ENCODE data around the gene NUSAP1. TPM values are rescaled to one million over a fixed set of nuclear protein-coding genes. Genes with fewer than 3 reads are reported as not detected.
"Not testable (repeated sequence)": the region's sequence is repeated elsewhere in the genome, so short reads cannot be mapped to it uniquely, and the experiment has no call there.

Gene NUSAP1, protein sequence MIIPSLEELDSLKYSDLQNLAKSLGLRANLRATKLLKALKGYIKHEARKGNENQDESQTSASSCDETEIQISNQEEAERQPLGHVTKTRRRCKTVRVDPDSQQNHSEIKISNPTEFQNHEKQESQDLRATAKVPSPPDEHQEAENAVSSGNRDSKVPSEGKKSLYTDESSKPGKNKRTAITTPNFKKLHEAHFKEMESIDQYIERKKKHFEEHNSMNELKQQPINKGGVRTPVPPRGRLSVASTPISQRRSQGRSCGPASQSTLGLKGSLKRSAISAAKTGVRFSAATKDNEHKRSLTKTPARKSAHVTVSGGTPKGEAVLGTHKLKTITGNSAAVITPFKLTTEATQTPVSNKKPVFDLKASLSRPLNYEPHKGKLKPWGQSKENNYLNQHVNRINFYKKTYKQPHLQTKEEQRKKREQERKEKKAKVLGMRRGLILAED
- 10 to 100 TPM; 26.1 to 65.9 (median 39.5) TPM for polyA plus RNA-seq (ENCODE audit: insufficient read length in 10 of 10)
- long read RNA-seq, donor 1, partial matches to known transcripts, result 0 of 7 reads
- long read RNA-seq, donor 1, other reads (novel, unspliced or antisense), result 0 of 7 reads
- long read RNA-seq, donor 2, transcript NUSAP1-208 (11 exons, 1,629 nt), result major isoform, 5 of 9 reads
- long read RNA-seq, donor 2, partial matches to known transcripts, result 0 of 9 reads
- long read RNA-seq, donor 2, other reads (novel, unspliced or antisense), result 0 of 9 reads
- long read RNA-seq, donor 3, result 0 reads
- long read RNA-seq, donor 4, partial matches to known transcripts, result 0 of 3 reads
- long read RNA-seq, donor 4, other reads (novel, unspliced or antisense), result 0 of 3 reads
- long read RNA-seq, donor 5, partial matches to known transcripts, result 21 of 26 reads
- long read RNA-seq, donor 5, other reads (novel, unspliced or antisense), result 0 of 26 reads
- long read RNA-seq, donor 6, partial matches to known transcripts, result 5 of 12 reads
- long read RNA-seq, donor 6, other reads (novel, unspliced or antisense), result 0 of 12 reads
- long read RNA-seq, donor 7, partial matches to known transcripts, result 0 of 6 reads
- long read RNA-seq, donor 7, other reads (novel, unspliced or antisense), result 0 of 6 reads
- long read RNA-seq, donor 8, partial matches to known transcripts, result 54 of 57 reads
- long read RNA-seq, donor 8, other reads (novel, unspliced or antisense), result 0 of 57 reads
- long read RNA-seq, donor 9, partial matches to known transcripts, result 0 of 1 reads
- long read RNA-seq, donor 9, other reads (novel, unspliced or antisense), result 0 of 1 reads

DNA sequence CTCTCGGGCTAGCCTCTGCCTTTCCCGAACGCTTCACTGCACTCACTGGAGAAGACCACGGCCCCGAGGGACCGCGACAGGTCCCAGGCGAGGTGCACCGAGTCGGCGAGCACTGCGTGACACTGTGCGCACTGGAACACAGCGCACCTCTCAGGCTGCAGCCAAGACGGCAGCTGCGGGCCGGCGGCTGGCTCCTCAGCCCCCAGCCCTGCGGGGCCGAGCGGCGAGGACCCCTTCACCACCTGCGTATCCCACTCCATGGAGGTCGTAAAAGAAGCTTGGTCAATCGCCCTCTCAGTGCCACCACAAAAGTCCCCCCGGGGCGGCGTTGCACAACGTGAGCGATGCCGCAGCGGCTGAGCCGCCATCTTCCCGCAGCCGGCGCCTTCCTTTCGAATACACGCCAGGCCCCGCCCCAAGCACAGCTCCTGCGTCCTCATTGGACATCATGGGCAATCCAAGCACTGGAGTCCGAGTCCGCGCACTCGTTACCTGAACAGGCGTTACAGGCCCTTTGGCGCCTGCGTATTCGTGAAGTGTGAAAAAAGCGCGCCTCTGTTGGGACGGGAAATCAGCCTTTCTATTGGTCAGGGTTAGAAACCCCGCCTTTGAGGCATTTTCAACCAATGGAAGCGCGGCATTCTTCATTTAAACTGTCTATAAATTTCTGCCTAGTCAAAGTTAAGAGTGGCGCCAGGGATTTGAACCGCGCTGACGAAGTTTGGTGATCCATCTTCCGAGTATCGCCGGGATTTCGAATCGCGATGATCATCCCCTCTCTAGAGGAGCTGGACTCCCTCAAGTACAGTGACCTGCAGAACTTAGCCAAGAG lies at the start of gene NUSAP1, which contains the start of gene OIP5:
Gene NUSAP1 (plus strand): TSS at position 688 of the 832 bp plus-strand sequence. CDS start 77 bp downstream, at position 765.
Gene OIP5 (minus strand): TSS at position 398 of the 832 bp plus-strand sequence. CDS start 30 bp downstream, at position 368.
- peak; percentile 99 to 100 (median 99) for DNase-seq

DNA sequence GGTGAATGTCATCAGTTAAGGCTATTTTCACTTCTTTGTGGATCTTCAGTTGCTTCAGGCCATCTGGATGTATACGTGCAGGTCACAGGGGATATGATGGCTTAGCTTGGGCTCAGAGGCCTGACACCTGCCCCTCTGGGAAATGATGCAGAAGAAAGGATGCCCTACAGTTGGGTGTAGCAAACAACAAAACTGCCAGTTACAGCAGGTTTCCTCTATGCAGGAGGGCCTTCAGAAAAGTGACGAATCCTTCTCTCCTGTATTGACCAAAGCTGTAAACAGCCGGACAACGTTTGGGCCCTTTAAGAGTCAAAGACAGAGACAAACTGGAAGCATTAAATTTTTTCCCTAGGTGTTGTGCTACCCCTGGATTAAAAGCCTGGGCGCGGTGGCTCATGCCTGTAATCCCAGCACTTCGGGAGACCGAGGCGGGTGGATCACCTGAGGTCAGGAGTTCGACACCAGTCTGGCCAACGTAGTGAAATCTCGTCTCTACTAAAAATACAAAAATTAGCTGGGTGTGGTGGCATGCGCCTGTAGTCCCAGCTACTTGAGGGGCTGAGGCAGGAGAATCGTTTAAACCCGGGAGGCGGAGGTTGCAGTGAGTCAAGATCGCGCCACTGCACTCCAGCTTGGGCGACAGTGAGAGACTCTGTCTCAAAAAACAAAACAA lies 49.6 kb upstream of the NUSAP1 start:
- DNase-seq, result peak in 1 of 3 donors; percentile 25

DNA sequence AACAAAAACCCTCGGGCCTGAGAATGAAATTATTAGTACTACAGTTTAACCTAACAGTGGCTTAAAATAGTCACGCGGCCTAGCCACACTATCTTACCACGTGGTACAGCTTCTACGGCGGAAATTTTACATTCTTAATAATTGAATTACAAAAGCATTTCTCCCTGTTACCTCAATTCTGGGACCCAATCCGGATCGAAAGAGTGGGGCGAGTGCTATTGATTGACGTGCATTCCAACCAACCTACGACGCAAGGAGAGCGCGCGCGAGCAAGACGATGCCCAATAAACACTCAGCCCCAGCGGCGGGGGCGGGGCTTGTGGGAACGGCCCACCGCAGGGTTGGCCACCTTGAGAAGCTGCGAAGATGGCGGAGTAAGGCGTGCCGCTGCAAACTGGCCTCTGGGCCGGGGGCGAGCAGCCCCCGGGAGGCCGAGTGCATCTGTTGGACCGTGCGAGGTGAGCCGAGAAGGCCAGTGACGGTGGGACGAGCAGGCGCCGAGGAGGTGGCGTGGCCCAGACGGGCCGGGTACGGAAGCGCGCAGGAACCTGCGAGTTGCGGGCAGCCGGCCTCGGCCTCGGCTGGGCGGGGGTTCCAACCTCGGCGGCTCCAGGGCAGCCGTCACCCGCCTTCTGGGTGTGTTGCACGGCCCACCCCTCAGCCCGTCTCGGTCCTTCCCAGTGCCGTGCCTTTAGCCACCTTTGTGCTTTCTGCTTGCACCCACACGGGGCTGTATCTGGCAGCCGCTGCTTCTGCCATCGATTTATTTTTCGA lies 48.8 kb upstream of the NUSAP1 start:
- peak; percentile 99 to 100 (median 100) for DNase-seq

DNA sequence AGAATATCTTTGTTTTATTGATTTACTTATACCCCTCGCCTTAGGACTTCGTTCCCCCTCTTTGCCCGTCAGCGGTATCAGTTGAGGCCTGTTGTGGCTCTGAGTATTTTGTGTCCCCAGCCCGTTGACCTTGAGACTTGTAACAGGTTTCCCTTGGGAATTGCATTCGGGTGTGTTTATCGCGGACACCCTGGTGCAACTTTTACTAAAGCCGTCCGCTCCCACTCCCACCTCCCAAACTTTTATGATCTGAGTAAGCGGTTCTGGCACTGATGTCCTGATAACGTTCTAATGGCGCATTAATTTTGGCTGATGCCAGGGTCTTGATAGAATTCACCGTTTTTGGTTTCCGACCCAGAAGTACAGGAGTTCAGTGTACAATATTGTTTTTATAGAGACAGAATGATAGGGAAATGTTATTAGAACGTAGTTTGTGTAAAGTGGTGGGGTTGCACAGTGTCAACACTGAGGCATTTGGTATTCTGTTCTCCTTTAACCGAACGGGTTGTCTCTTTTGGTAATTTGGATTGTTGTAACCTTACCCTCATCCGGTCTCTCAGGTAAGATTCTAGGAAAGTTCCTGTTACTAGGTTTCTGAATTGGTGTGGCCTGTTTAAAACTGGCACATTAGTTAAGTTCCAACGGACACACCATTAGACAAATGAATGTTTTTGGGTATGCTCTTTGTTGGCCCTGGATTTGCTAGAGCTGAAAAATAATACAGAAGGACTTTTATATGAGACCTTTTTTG lies 48.1 kb upstream of the NUSAP1 start:
- peak in 2 of 3 donors; percentile 22 to 40 for DNase-seq

GRCh38 chr15:41285285-41285684 lies 47.4 kb upstream of the NUSAP1 start:
- DNase-seq, result no peak

GRCh38 chr15:41286665-41287333 lies 45.9 kb upstream of the NUSAP1 start:
- DNase-seq, result no peak

- DNase-seq, result no peak
Measured at GRCh38 chr15:41288464-41288863, 44.2 kb upstream of the NUSAP1 start.

- no peak for DNase-seq
Measured at GRCh38 chr15:41289953-41290352, 42.7 kb upstream of the NUSAP1 start.

GRCh38 chr15:41291065-41291631 lies 41.5 kb upstream of the NUSAP1 start:
- DNase-seq, result peak in 1 of 3 donors; percentile 13

DNA sequence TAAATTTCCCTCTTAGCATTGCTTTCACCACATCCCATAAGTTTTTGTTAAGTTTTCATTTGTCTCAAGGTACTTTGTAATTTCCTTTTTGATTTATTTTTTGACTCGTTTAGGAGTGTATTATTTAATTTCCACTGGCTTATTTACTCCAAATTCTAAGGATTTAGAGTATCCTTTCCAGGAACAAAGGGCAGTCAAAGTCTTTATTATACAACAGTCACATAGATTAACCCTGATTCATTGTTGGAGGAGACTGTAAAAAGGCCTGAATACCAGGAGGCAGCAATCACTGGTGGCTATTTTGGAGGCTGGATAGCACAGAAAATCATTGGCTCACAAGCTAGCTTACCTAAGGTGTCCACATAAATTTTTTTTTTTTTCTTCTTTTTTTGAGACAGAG lies 40.2 kb upstream of the NUSAP1 start:
- no peak for DNase-seq

DNA sequence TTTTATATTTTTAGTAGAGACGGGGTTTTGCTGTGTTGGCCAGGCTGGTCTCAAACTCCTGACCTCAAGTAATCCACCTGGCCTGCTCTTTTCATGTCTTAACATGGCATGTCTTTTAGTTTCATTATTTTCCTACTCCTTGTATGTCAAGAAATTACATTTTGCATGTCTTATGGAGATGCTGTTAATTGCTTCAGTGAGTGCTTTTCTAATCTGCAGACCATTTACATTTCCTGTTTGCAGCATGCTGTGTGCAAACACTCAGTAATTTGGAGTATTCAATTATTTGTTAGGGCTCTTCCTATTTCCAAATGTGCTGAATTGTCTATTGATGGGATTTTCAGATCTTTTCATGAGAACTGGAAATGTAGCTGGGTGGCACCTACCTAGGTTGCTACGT lies 31.5 kb upstream of the NUSAP1 start:
- DNase-seq, result not testable (repeated sequence)

- no peak for DNase-seq
Measured at GRCh38 chr15:41301587-41301986, 31.1 kb upstream of the NUSAP1 start.

DNA sequence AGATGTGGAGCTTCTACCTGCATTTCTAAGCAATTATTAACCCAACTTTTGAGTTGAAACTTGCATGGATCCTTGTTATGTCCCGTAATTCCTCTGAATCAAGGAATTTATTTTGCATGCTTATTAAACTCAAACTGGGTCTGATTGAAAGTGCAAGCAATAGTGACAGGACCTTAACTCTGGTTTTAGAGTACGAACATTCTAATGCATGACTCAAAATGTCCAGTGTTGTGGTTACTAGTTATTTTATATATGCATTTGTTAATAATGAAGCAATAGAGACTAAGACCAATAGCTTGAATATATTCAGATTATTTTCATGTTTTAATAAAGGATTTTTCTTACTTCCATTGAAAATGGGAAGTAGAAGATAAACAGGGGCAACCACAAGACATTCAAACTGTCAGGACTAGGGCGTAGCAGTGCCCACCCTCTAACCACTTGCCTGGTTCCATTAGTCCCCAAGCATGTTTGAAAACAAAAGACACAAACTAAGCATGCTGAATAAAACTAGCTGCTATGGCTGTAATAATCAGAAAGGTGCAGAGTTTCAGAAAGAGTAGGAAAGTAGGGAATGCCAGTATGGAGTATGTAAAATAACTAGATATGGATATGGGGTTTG lies 28.4 kb upstream of the NUSAP1 start:
- DNase-seq, result no peak

- DNase-seq, result no peak
Measured at GRCh38 chr15:41307679-41308078, 25.0 kb upstream of the NUSAP1 start.

GRCh38 chr15:41309226-41309905 lies 23.3 kb upstream of the NUSAP1 start:
- DNase-seq, result no peak

DNA sequence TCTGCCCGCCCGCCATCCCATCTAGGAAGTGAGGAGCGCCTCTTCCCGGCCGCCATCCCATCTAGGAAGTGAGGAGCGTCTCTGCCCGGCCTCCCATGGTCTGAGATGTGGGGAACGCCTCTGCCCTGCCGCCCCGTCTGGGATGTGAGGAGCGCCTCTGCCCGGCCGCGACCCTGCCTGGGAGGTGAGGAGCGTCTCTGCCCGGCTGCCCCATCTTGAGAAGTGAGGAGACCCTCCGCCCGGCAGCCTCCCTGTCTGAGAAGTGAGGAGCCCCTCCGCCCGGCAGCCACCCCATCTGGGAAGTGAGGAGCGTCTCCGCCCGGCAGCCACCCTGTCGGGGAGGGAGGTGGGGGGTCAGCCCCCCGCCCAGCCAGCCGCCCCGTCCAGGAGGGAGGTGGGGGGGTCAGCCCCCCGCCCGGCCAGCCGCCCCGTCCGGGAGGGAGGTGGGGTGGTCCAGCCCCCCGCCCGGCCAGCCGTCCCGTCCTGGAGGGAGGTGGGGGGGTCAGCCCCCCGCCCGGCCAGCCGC lies 11.8 kb upstream of the NUSAP1 start:
- DNase-seq, result not testable (repeated sequence)
